HepG2 (cell line): Measurements from ENCODE around the gene ZFP36L2. TPM values are rescaled to one million over a fixed set of nuclear protein-coding genes. Genes with fewer than 3 reads are reported as not detected.
A peak's percentile ranks its signal among the peaks of the same experiment; 100 is the strongest.

Experiments used
- AFF4 ChIP-seq: sonication (generic); formaldehyde crosslinking; IDR thresholded peaks from 2 replicates; pipeline ENCODE4 v1.4.0; 2020; ENCODE audit warnings: missing genetic modification reagents
- AHDC1 ChIP-seq: sonication (generic); formaldehyde crosslinking; IDR thresholded peaks from 2 replicates; pipeline ENCODE4 v1.5.1; 2020; ENCODE audit warnings: mild to moderate bottlenecking, missing genetic modification reagents, borderline replicate concordance
- ATF3 ChIP-seq: sonication (generic); formaldehyde crosslinking; IDR thresholded peaks from 2 replicates; pipeline ENCODE4 v1.4.0; 2020; ENCODE audit warnings: missing genetic modification reagents
- HOXD1 ChIP-seq: sonication (generic); formaldehyde crosslinking; IDR thresholded peaks from 2 replicates; pipeline ENCODE4 v1.5.0; 2020; ENCODE audit warnings: missing genetic modification reagents
- JUN ChIP-seq: sonication (generic); formaldehyde crosslinking; IDR thresholded peaks from 2 replicates; pipeline ENCODE4 v1.4.0; 2020; ENCODE audit warnings: mild to moderate bottlenecking, missing genetic modification reagents
- KAT8 ChIP-seq: IDR thresholded peaks from 2 replicates; pipeline ENCODE4 v1.6.1; 2016; ENCODE audit warnings: missing genetic modification reagents, missing compliant biosample characterization
- KDM6A ChIP-seq: IDR thresholded peaks from 2 replicates; pipeline ENCODE4 v1.6.1; 2016; ENCODE audit warnings: low read depth
- NR2C2 ChIP-seq: sonication (generic); formaldehyde crosslinking; IDR thresholded peaks from 2 replicates; pipeline ENCODE4 v1.4.0; 2020; ENCODE audit warnings: missing genetic modification reagents, mild to moderate bottlenecking, moderate library complexity, borderline replicate concordance
- RBAK ChIP-seq: sonication (generic); formaldehyde crosslinking; IDR thresholded peaks from 2 replicates; pipeline ENCODE4 v1.5.1; 2020; ENCODE audit warnings: mild to moderate bottlenecking, missing genetic modification reagents
- SCMH1 ChIP-seq: sonication (generic); formaldehyde crosslinking; IDR thresholded peaks from 2 replicates; pipeline ENCODE4 v1.9.0; 2021; ENCODE audit warnings: missing genetic modification reagents, mild to moderate bottlenecking, borderline replicate concordance
- SIX1 ChIP-seq: sonication (generic); formaldehyde crosslinking; IDR thresholded peaks from 2 replicates; pipeline ENCODE4 v1.4.0; 2020; ENCODE audit warnings: missing genetic modification reagents, borderline replicate concordance
- SMAD1 ChIP-seq: sonication (generic); formaldehyde crosslinking; IDR thresholded peaks from 2 replicates; pipeline ENCODE4 v1.4.0; 2020; ENCODE audit warnings: missing genetic modification reagents, low read depth, mild to moderate bottlenecking, borderline replicate concordance
- TBX3 ChIP-seq: fragments of 450-650 bp; IDR thresholded peaks from 2 replicates; pipeline ENCODE4 v1.6.1; 2017; ENCODE audit warnings: antibody characterized with exemption, mild to moderate bottlenecking, inconsistent platforms, borderline replicate concordance
- TEF ChIP-seq: sonication (generic); formaldehyde crosslinking; IDR thresholded peaks from 2 replicates; pipeline ENCODE4 v1.5.0; 2020; ENCODE audit warnings: missing genetic modification reagents
- ZNF124 ChIP-seq: sonication (generic); formaldehyde crosslinking; IDR thresholded peaks from 2 replicates; pipeline ENCODE4 v1.4.0; 2020; ENCODE audit warnings: missing genetic modification reagents
- ZNF17 ChIP-seq: sonication (generic); formaldehyde crosslinking; IDR thresholded peaks from 2 replicates; pipeline ENCODE4 v1.5.0; 2020; ENCODE audit warnings: mild to moderate bottlenecking, missing genetic modification reagents
- ZNF225 ChIP-seq: sonication (generic); formaldehyde crosslinking; IDR thresholded peaks from 2 replicates; pipeline ENCODE4 v1.4.0; 2020; ENCODE audit warnings: mild to moderate bottlenecking, missing genetic modification reagents
- ZNF256 ChIP-seq: sonication (generic); formaldehyde crosslinking; conservative IDR thresholded peaks from 2 replicates; pipeline ENCODE4 v1.4.0; 2020; ENCODE audit warnings: missing genetic modification reagents
- ZNF30 ChIP-seq: sonication (generic); formaldehyde crosslinking; IDR thresholded peaks from 2 replicates; pipeline ENCODE4 v1.5.0; 2020; ENCODE audit warnings: mild to moderate bottlenecking, missing genetic modification reagents
- ZNF772 ChIP-seq: sonication (generic); formaldehyde crosslinking; IDR thresholded peaks from 2 replicates; pipeline ENCODE4 v1.5.0; 2020; ENCODE audit warnings: mild to moderate bottlenecking, missing genetic modification reagents
- polyA plus RNA-seq, 8 experiments: library from polyadenylated mRNA; depleted of rRNA in 3 of 8; stranded (reverse) in 7 of 8; unstranded in 1 of 8; fragments of >200 nt; fragmentation: Illumina TruSeq in 4 of 8; extraction: Trizol in 4 of 8; gene quantifications; 2 replicates each; pipeline versions ENCODE4 v1.2.1 to v1.2.3, GENCODE V29; 2011 to 2016; ENCODE audit warnings: low read depth in 4 of 8, missing spikeins in 1 of 8, mixed read lengths in 1 of 8; ENCODE audit not compliant: insufficient read depth in 1 of 8
- total RNA-seq, 5 experiments: library from RNA; depleted of rRNA; stranded (reverse); fragments of >200 nt; fragmentation: Illumina TruSeq; extraction: Trizol; gene quantifications; 2 replicates each; pipeline ENCODE4 v1.2.3, GENCODE V29; 2016; ENCODE audit warnings: low read depth in 1 of 5

The ZFP36L2 gene
- total and polyA plus RNA-seq, 2 of the 13 experiments (the other 11 are each of a cell fraction or from before 2014, with no cell fraction given), result 11.2 to 21.8 TPM

GRCh38 chr2:43194121-43194869, 32.1 kb downstream of the ZFP36L2 start (continued):
- peak; percentile 89 for TF ChIP-seq AHDC1 (CRISPR knock-in tag)
- TF ChIP-seq KDM6A (CRISPR knock-in tag), result peak; percentile 96
- peak; percentile 74; the same call in 1 of the 2 replicates for TF ChIP-seq SIX1 (CRISPR knock-in tag)
- peak; percentile 22; the same call in 1 of the 2 replicates for TF ChIP-seq ZNF772 (CRISPR knock-in tag)
- no peak for TF ChIP-seq SCMH1 (CRISPR knock-in tag)
- peak; percentile 7; the same call in 1 of the 2 replicates for TF ChIP-seq ZNF17 (CRISPR knock-in tag)
- TF ChIP-seq JUN, result peak; percentile 52; the same call in 1 of the 2 replicates
- TF ChIP-seq SMAD1 (CRISPR knock-in tag), result peak; percentile 69; the same call in 1 of the 2 replicates
- TF ChIP-seq ZNF225 (CRISPR knock-in tag), result no peak; the same call in 1 of the 2 replicates
- peak; percentile 90 for TF ChIP-seq NR2C2
- 0 out of 2 replicates have a peak, but pooled peaks have one; percentile 72 for TF ChIP-seq ZNF124 (CRISPR knock-in tag)
- TF ChIP-seq TEF (CRISPR knock-in tag), result no peak
- no peak for TF ChIP-seq ZNF256
- no peak for TF ChIP-seq ATF3 (CRISPR knock-in tag)
- TF ChIP-seq KAT8 (CRISPR knock-in tag), result peak; percentile 85
- TF ChIP-seq RBAK (CRISPR knock-in tag), result no peak
- TF ChIP-seq AFF4, result peak; percentile 26; the same call in 1 of the 2 replicates
- TF ChIP-seq HOXD1 (CRISPR knock-in tag), result peak; percentile 79; the same call in 1 of the 2 replicates
- TF ChIP-seq ZNF30 (CRISPR knock-in tag), result no peak
- TF ChIP-seq TBX3, result no peak
